MV-4-11 (cell line): ENCODE results near the gene DPYSL5.

ENCODE experiments used
- DNase-seq: peaks from one replicate; lab custom pipeline; 2025; lab: John Stamatoyannopoulos, UW

Gene DPYSL5

GRCh38 chr2:26993768-26994167 lies 145.8 kb downstream of the DPYSL5 start:
- no peak for DNase-seq

- no peak for DNase-seq
Observed at GRCh38 chr2:26994983-26995382, 147.1 kb downstream of the DPYSL5 start.

- DNase-seq, result no peak
Observed at GRCh38 chr2:26997394-26997793, 149.5 kb downstream of the DPYSL5 start.

- no peak for DNase-seq
Observed at GRCh38 chr2:26998323-26998722, 150.4 kb downstream of the DPYSL5 start.
